CD4-positive, alpha-beta T cell treated with Interleukin-2 at 100 ng/mL for 4 hours (primary cell): Measurements from ENCODE around the gene CIAO2B.
"Not testable (repeated sequence)": the region's sequence is repeated elsewhere in the genome, so short reads cannot be mapped to it uniquely, and the experiment has no call there.

ENCODE experiments used
- DNase-seq: peaks from one replicate; pipeline ENCODE4 v3.0.0-alpha.2; 2020; ENCODE audit warnings: low spot score

Gene CIAO2B

GRCh38 chr16:66903544-66904427, 30.4 kb downstream of the CIAO2B start:
- DNase-seq: no peak

DNA sequence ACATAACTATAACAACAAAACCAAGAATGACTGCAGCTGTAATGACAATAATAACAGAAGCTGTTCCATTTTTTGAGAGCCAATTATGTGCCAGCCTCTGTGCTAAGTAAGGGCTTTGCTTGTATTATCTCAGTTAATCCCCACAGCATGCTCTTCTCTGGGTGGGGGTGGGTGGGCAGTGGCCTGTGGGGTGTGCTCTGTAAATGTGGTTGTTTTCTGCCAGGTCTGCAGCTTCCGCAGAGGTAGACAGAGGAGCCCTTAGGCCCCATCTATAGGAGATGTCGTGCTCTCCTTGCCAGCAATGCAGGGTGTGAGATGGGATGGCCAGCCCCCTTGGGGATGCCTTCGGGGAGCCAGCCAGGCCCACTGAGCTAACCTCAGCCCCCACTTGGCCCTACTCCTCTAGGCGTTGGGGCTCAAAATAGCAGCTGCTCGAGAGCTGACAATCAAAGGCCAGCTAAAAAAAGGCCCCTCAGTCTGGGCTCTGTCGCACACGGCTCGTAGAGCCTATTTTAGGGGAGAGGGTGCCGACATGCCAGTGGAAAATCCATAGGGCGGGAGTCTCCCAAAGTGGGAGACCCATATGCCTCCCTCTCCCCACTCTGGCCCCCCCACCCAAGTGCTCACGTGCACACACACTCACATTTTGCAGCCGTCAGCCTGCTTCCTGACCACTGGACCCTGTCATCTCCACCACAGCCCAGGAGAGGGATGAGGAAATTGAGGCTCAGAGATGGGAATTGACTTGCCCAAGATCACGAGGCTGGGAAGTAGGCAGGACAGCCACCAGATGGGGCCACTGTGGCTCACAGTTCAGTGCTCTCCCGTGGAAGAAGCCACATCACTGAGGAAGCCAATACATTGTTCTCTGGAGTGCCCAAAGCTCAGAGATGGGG, 31.3 kb downstream of the CIAO2B start:
- DNase-seq: no peak

- DNase-seq: no peak
Measured at GRCh38 chr16:66901626-66902025, 32.6 kb downstream of the CIAO2B start.

- DNase-seq: no peak
Measured at GRCh38 chr16:66900721-66901441, 33.3 kb downstream of the CIAO2B start.

GRCh38 chr16:66899945-66900710, 34.1 kb downstream of the CIAO2B start:
- DNase-seq: no peak

GRCh38 chr16:66899310-66899944, 34.8 kb downstream of the CIAO2B start:
- DNase-seq: no peak

- DNase-seq: no peak
Measured at GRCh38 chr16:66898933-66899309, 35.3 kb downstream of the CIAO2B start.

DNA sequence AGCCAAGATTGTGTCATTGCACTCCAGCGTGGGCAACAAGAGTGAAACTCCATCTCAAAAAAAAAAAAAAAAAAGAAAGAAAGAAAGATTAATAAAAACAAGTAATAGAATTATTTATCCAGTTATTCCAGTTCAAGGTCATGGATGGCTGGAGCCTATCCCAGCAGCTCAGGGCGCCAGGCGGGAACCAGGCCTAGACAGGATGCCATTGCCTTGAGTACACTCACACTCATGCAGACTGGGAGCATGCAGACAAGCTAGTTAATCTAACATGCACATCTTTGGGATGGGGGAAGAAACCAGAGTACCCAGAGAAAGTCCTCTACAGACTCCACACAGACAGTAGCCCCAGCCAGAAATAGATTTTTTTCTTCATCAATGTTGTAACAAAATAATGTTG, 36.0 kb downstream of the CIAO2B start:
- no peak for DNase-seq

DNA sequence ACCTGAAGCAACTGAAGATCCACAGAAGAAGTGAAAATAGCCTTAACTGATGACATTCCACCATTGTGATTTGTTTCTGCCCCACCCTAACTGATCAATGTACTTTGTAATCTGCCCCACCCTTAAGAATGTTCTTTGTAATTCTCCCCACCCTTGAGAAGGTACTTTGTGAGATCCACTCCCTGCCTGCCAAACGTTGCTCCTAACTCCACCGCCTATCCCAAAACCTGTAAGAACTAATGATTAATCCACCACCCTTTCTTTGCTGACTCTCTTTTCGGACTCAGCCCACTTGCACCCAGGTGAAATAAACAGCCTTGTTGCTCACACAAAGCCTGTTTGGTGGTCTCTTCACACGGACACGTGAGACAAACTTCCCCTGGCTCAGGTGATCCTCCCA, 37.5 kb downstream of the CIAO2B start:
- DNase-seq: not testable (repeated sequence)

GRCh38 chr16:66895999-66896398, 38.2 kb downstream of the CIAO2B start:
- DNase-seq: no peak

- no peak for DNase-seq
Measured at GRCh38 chr16:66895689-66895979, 38.6 kb downstream of the CIAO2B start.

GRCh38 chr16:66894948-66895688, 39.1 kb downstream of the CIAO2B start:
- peak; percentile 67 for DNase-seq

DNA sequence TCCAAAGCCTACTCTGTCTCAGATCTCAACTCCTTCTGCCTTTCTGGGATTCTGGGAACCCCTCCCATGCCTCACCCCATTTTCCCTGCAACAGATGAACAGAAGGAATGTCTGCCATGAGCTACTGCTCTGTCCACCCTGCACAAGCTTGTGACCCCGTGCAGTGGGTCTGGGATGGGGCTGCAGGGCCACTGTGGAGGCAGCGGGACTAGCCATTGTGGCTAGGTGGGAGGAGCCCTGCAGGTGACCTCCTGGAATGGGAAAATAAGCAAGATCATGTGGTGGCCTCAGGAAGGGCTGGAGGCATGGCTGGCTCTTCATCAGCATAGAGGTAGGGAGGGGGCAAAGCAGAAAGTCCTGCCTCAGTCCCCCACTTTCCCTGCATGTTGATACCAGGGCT, 40.1 kb downstream of the CIAO2B start:
- no peak for DNase-seq

DNA sequence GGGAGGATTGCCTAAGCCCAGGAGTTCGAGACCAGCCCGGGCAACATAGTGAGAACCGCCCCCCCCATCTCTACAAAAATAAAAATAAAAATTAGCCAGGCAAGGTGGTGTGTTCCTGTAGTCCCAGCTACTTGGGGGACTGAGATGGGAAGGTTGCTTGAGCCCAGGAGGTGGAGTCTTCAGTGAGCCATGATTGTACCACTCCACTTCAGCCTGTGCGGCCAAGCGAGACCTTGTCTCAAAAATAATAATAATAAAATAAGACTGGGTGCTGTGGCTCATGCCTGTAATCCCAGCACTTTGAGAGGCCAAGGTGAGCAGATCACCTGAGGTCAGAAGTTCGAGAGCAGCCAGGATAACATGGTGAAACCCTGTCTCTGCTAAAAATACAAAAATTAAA, 42.4 kb downstream of the CIAO2B start:
- DNase-seq: no peak

GRCh38 chr16:66891360-66891759, 42.8 kb downstream of the CIAO2B start:
- DNase-seq: no peak

DNA sequence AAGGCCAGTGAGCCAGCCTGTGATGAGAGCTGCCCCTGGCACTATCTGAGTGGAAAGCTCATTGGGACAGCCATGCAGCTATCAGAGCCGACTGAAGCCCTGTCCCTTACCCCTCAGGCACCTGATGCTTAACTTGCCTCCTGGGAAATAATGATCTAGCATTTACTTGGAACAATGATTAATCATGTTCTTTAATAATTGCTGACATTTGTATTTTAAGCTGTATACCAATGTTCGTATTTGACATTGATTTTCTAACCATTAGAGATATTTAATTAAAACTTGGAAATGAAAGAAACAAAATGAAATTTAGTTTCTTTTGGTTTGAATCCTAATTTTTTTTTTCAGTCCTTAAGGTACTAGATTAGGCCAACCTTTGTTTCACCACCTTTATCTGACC, 43.4 kb downstream of the CIAO2B start:
- no peak for DNase-seq

DNA sequence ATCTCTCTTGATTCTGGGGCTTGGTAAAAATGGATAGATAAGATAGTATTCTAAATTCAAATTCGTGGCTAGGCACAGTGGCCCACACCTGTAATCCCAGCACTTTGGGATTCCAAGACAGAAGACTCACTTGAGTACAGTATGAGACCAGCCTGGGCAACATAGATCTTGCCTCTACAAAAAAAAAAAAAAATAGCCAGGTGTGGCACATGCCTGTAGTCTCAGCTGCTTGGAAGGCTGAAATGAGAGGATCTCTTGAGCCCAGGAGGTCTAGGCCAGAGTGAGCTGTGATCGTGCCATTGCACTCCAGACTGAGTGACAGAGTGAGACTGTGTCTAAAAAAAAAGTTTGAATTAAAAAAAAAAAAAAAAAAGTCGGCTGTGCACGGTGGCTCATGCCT, 44.6 kb downstream of the CIAO2B start:
- no peak for DNase-seq

- DNase-seq: no peak
Measured at GRCh38 chr16:66888647-66889615, 45.3 kb downstream of the CIAO2B start.

GRCh38 chr16:66886914-66887313, 47.3 kb downstream of the CIAO2B start:
- DNase-seq: no peak
